Hepatocyte (in vitro differentiated cells): ENCODE results near the gene TMEM164. TPM values are rescaled to one million over a fixed set of nuclear protein-coding genes. Genes with fewer than 3 reads are reported as not detected.

Source experiments
- DNase-seq: peaks from one replicate; pipeline ENCODE4 v3.0.0-alpha.2; 2016; ENCODE audit warnings: low spot score
- H2AFZ ChIP-seq: fragments of 200-600 bp; sonication (generic); 2 replicates; pipeline ENCODE4 v1.6.0; 2016; ENCODE audit warnings: antibody characterized with exemption, mild to moderate bottlenecking
- H3K27ac ChIP-seq: fragments of 200-600 bp; sonication (generic); 2 replicates; pipeline ENCODE4 v1.5.1; 2016; ENCODE audit warnings: mild to moderate bottlenecking
- H3K27me3 ChIP-seq: fragments of 200-600 bp; sonication (generic); 2 replicates; pipeline ENCODE4 v1.6.1; 2016
- H3K36me3 ChIP-seq: fragments of 200-600 bp; sonication (generic); replicated peaks from 2 replicates; pipeline ENCODE4 v1.5.1; 2016; ENCODE audit warnings: low read depth; ENCODE audit not compliant: insufficient read depth
- H3K4me1 ChIP-seq: fragments of 200-600 bp; sonication (generic); 2 replicates; pipeline ENCODE4 v1.5.1; 2016; ENCODE audit warnings: mild to moderate bottlenecking, moderate library complexity; ENCODE audit not compliant: insufficient read depth
- H3K4me2 ChIP-seq: fragments of 200-600 bp; sonication (generic); 2 replicates; pipeline ENCODE4 v1.6.0; 2016
- H3K4me3 ChIP-seq: fragments of 200-600 bp; sonication (generic); 2 replicates; pipeline ENCODE4 v1.5.1; 2016; ENCODE audit warnings: mild to moderate bottlenecking
- H3K79me2 ChIP-seq: fragments of 200-600 bp; sonication (generic); 2 replicates; pipeline ENCODE4 v1.6.0; 2017; ENCODE audit warnings: mild to moderate bottlenecking
- H3K9me2 ChIP-seq: fragments of 200-600 bp; sonication (generic); replicated peaks from 2 replicates; pipeline ENCODE4 v1.6.0; 2017; ENCODE audit warnings: mild to moderate bottlenecking; ENCODE audit not compliant: insufficient read depth
- H3K9me3 ChIP-seq: fragments of 200-600 bp; sonication (generic); 2 replicates; pipeline ENCODE4 v1.5.1; 2016; ENCODE audit warnings: low read depth, mild to moderate bottlenecking
- H4K20me1 ChIP-seq: fragments of 200-600 bp; sonication (generic); 2 replicates; pipeline ENCODE4 v1.6.0; 2016; ENCODE audit warnings: mild to moderate bottlenecking; ENCODE audit not compliant: insufficient read depth, poor library complexity, severe bottlenecking
- EZH2 ChIP-seq: fragments of 200-600 bp; sonication (generic); IDR thresholded peaks from 2 replicates; pipeline ENCODE4 v1.6.1; 2016; ENCODE audit warnings: antibody characterized with exemption, mild to moderate bottlenecking, borderline replicate concordance
- EZH2phosphoT487 ChIP-seq: fragments of 200-600 bp; sonication (generic); IDR thresholded peaks from one replicate; pipeline ENCODE4 v1.6.1; 2018; ENCODE audit warnings: antibody characterized with exemption, mild to moderate bottlenecking, low read depth, moderate library complexity; ENCODE audit not compliant: unreplicated experiment, severe bottlenecking
- WGBS: methylation state at CpG from one replicate; pipeline ENCODE4 v1.1.6; 2016; ENCODE audit warnings: low lambda C conversion rate; ENCODE audit errors: missing lambda C conversion rate; 5-methylcytosine and 5-hydroxymethylcytosine counted together
- polyA plus RNA-seq: library from polyadenylated mRNA; unstranded; fragments of >200 nt; fragmentation: Nextera tagmentation; extraction: Ambion mirVana; gene quantifications from 2 replicates; pipeline ENCODE4 v1.2.1, GENCODE V29; 2016
- total RNA-seq: library from RNA; depleted of rRNA; stranded (reverse); fragments of >200 nt; gene quantifications from 2 replicates; pipeline ENCODE4 v1.2.3, GENCODE V29; 2014
- TF ChIP-seq, protein P1 (sequence below): fragments of 200-600 bp; sonication (generic); IDR thresholded peaks from 2 replicates; pipeline ENCODE4 v1.5.1; 2016; ENCODE audit warnings: antibody characterized with exemption, mild to moderate bottlenecking; ENCODE audit not compliant: poor library complexity

The TMEM164 gene
- total RNA-seq (26.7 and 34.2 TPM in 2 replicates), polyA plus RNA-seq (3.1 and 5.4 TPM in 2 replicates)

DNA sequence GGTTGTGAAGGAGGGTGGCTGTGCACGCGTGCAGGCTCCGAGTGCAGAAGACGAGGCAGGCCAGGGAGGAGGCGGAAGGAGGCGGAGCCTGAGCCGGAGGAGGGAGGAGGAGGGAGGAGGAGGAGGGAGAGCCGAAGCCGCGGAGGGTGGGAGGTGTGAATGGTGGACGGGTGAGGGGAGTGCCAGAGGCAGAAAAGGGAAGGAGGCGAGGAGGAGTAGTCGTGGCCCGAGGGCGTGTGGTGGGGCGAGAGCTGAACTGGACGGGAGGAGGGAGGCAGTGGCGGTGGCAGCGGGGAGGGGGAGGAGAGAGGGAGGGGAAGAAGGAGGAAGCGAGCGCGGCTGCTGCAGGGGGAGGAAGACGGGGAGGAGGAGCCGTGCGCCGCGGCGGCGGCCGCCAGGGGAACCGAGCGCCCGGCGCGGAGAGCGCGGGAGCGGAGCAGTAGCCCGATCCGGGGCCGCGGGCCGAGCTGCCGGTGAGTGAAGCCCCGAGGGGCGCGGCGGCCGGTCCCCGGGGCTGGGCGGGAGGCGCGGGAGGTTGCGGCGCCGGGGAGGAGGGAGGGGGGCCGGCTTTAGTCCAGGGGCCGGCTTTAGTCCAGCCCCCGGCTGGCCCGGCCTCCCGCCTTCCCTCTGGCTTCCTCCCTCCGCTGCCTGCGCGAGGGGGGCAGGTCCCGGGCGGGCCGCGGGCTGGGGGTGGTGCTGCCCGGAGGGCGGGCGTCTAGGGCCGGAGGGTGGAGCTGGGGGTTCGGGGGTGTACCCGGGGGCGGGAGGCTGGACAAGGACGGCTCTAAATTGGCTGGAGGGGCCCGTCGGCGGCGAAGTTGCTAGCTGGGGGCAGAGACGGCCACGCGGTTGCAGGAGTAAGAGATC, at the start of gene TMEM164:
Gene TMEM164, plus strand, starts transcription at position 815 of the 867 bp plus-strand sequence. CDS start 661 bp downstream, outside the sequence.
- H3K79me2 ChIP-seq = peaks cover 13% of the 10 kb centered on the region
- H2AFZ ChIP-seq = peak within 1 kb of the TSS; percentile 86
- H4K20me1 ChIP-seq = no peaks in the 10 kb centered on the region
- H3K4me1 ChIP-seq = peaks cover 3% of the 10 kb centered on the region
- peak within 1 kb of the TSS; percentile 64 for H3K4me3 ChIP-seq
- peak within 1 kb of the TSS; percentile 91 for H3K27ac ChIP-seq
- H3K4me2 ChIP-seq = peak within 1 kb of the TSS; percentile 87
- TF ChIP-seq, protein P1, sequence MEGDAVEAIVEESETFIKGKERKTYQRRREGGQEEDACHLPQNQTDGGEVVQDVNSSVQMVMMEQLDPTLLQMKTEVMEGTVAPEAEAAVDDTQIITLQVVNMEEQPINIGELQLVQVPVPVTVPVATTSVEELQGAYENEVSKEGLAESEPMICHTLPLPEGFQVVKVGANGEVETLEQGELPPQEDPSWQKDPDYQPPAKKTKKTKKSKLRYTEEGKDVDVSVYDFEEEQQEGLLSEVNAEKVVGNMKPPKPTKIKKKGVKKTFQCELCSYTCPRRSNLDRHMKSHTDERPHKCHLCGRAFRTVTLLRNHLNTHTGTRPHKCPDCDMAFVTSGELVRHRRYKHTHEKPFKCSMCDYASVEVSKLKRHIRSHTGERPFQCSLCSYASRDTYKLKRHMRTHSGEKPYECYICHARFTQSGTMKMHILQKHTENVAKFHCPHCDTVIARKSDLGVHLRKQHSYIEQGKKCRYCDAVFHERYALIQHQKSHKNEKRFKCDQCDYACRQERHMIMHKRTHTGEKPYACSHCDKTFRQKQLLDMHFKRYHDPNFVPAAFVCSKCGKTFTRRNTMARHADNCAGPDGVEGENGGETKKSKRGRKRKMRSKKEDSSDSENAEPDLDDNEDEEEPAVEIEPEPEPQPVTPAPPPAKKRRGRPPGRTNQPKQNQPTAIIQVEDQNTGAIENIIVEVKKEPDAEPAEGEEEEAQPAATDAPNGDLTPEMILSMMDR = no peak
- TF ChIP-seq EZH2phosphoT487 = no peak
- no peaks in the 10 kb centered on the region for H3K36me3 ChIP-seq
- WGBS = 40% methylated on average over 9 of the region's 83 CpGs
- no peaks in the 10 kb centered on the region for H3K27me3 ChIP-seq
- H3K9me2 ChIP-seq = no peaks in the 10 kb centered on the region
- H3K9me3 ChIP-seq = no peaks in the 10 kb centered on the region
- peak; percentile 83 for DNase-seq

DNA sequence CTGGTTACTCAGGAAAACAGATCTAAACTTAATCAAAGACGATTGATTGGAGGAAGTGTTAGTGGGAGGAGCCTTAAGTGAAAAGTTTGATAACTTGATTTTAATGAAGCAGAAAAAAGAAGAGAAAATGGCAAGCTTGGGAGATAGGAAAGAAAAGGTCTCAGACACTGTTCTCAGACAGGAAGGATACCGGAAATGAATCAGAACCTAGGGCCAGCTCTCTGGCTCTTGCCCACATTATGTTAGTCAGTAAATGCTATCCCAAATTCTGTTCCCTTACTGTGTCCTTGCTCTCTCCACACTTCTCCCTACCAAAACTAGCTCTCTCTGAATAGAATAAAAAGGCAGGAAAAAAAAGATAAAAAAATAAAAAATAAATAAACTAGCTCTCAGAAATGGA, 48.6 kb upstream of the TMEM164 start:
- 81% methylated on average over 2 of the region's 2 CpGs for WGBS
- no peaks in the 10 kb centered on the region for H3K79me2 ChIP-seq
- no peaks in the 10 kb centered on the region for H3K9me3 ChIP-seq
- H3K36me3 ChIP-seq = no peaks in the 10 kb centered on the region
- no peak for DNase-seq
- H2AFZ ChIP-seq = no peak overlapping the region
- TF ChIP-seq EZH2phosphoT487 (no peak), EZH2 (no peak)
- TF ChIP-seq, protein P1 = no peak
- no peak overlapping the region for H3K4me3 ChIP-seq
- H3K4me1 ChIP-seq = no peaks in the 10 kb centered on the region
- no peaks in the 10 kb centered on the region for H3K27me3 ChIP-seq
- no peak overlapping the region for H3K27ac ChIP-seq
- H3K9me2 ChIP-seq = no peaks in the 10 kb centered on the region
- H3K4me2 ChIP-seq = no peak overlapping the region
- no peaks in the 10 kb centered on the region for H4K20me1 ChIP-seq

DNA sequence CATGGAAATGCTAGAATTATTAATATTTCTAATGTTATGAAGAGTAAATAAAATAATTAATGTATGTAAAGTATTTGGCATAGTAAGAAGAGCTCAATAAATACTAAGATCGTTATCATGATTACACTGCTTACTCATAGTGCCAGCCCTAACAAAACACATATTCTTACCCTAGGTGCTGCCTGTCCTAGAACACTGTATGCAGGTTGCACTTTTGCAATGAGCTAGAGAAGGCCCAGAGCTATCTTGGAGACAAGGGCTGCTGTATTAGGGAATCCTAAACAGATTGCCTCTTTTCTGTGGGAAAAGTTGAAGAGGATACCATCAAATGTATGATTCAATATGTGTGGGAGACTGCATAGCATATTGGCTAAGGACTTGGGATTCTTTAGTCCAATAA, 48.0 kb upstream of the TMEM164 start:
- WGBS = 68% methylated on average over 1 of the region's 1 CpG
- Histone ChIP-seq H3K79me2 (no peaks in the 10 kb centered on the region), H3K27me3 (no peaks in the 10 kb centered on the region), H3K36me3 (no peaks in the 10 kb centered on the region), H3K9me2 (no peaks in the 10 kb centered on the region), H4K20me1 (no peaks in the 10 kb centered on the region), H2AFZ (no peak overlapping the region), H3K4me1 (no peaks in the 10 kb centered on the region), H3K27ac (no peak overlapping the region), H3K4me2 (no peak overlapping the region), H3K9me3 (no peaks in the 10 kb centered on the region), H3K4me3 (no peak overlapping the region)
- no peak for DNase-seq
- TF ChIP-seq, protein P1 = no peak
- no peak for TF ChIP-seq EZH2
- no peak for TF ChIP-seq EZH2phosphoT487
